Skin of body (tissue), 1 donor: Measurements from ENCODE around the gene FCHSD1. TPM values are rescaled to one million over a fixed set of nuclear protein-coding genes. Genes with fewer than 3 reads are reported as not detected.

Experiments used
- total RNA-seq: library from RNA; depleted of rRNA; stranded (reverse); fragments of >200 nt; gene quantifications from one replicate; pipeline ENCODE4 v1.2.3, GENCODE V29; 2014

Gene FCHSD1
- total RNA-seq, 1 donor from 2014 or later, result 22.4 TPM

Other genes starting within 250 kb of the FCHSD1 start
- gene PCDHGA9, start 248.6 kb downstream of the FCHSD1 start, total RNA-seq, result 4.2 TPM
- 5.6 TPM for gene PCDHGB6, start 243.4 kb downstream of the FCHSD1 start, total RNA-seq
- 4.9 TPM for gene PCDHGA10, start 238.4 kb downstream of the FCHSD1 start, total RNA-seq
- 7.6 TPM for gene PCDHGB7, start 233.7 kb downstream of the FCHSD1 start, total RNA-seq
- 6.1 TPM for gene PCDHGA11, start 230.4 kb downstream of the FCHSD1 start, total RNA-seq
- 3.9 TPM for gene PCDHGA12, start 220.9 kb downstream of the FCHSD1 start, total RNA-seq
- 36.7 TPM for gene PCDHGC3, start 175.5 kb downstream of the FCHSD1 start, total RNA-seq
- gene PCDHGC4, start 166.4 kb downstream of the FCHSD1 start, total RNA-seq, result 5.3 TPM
- gene PCDHGC5, start 162.3 kb downstream of the FCHSD1 start, total RNA-seq, result 2.9 TPM
- 23.3 TPM for gene DIAPH1, start 32.4 kb downstream of the FCHSD1 start, total RNA-seq
- 60.5 TPM for gene HDAC3, start 14.6 kb downstream of the FCHSD1 start, total RNA-seq
- 1.1 TPM for gene RELL2, start 14.4 kb downstream of the FCHSD1 start, total RNA-seq
- 5.0 TPM for gene ARAP3, start 30.8 kb upstream of the FCHSD1 start, total RNA-seq
- 21.3 TPM for gene PCDH1, start 227.0 kb upstream of the FCHSD1 start, total RNA-seq